ENCODE data around the gene SHISA8.

SHISA8 gene

GRCh38 chr22:41913842-41914534, 886 bp downstream of the SHISA8 start:
- no peak for DNase-seq

- no peak for DNase-seq
Measured at GRCh38 chr22:41913040-41913719, 1.7 kb downstream of the SHISA8 start.

GRCh38 chr22:41912338-41913039, 2.4 kb downstream of the SHISA8 start:
- DNase-seq: no peak

GRCh38 chr22:41911001-41911611, 3.8 kb downstream of the SHISA8 start:
- no peak for DNase-seq

GRCh38 chr22:41910050-41911000, 4.5 kb downstream of the SHISA8 start:
- DNase-seq: peak; percentile 27

- DNase-seq: no peak
Measured at GRCh38 chr22:41909310-41910049, 5.4 kb downstream of the SHISA8 start.

GRCh38 chr22:41908411-41909309, 6.2 kb downstream of the SHISA8 start:
- no peak for DNase-seq

- DNase-seq: no peak
Measured at GRCh38 chr22:41907436-41908401, 7.2 kb downstream of the SHISA8 start.

GRCh38 chr22:41906822-41907221, 8.1 kb downstream of the SHISA8 start:
- no peak for DNase-seq

GRCh38 chr22:41905411-41906202, 9.3 kb downstream of the SHISA8 start:
- no peak for DNase-seq

GRCh38 chr22:41904450-41905410, 10.1 kb downstream of the SHISA8 start:
- no peak for DNase-seq

GRCh38 chr22:41902932-41903421, 11.9 kb downstream of the SHISA8 start:
- DNase-seq: no peak

GRCh38 chr22:41902016-41902415, 12.9 kb downstream of the SHISA8 start:
- DNase-seq: no peak

- DNase-seq: no peak
Measured at GRCh38 chr22:41900652-41901312, 14.1 kb downstream of the SHISA8 start.

- DNase-seq: no peak
Measured at GRCh38 chr22:41899992-41900651, 14.8 kb downstream of the SHISA8 start.

GRCh38 chr22:41899110-41899509, 15.8 kb downstream of the SHISA8 start:
- no peak for DNase-seq
